ENCODE data around the gene ZSCAN4. TPM values are rescaled to one million over a fixed set of nuclear protein-coding genes. Genes with fewer than 3 reads are reported as not detected.

The ZSCAN4 gene
- total RNA-seq, 4 donors from 2014 or later = not detected

DNA sequence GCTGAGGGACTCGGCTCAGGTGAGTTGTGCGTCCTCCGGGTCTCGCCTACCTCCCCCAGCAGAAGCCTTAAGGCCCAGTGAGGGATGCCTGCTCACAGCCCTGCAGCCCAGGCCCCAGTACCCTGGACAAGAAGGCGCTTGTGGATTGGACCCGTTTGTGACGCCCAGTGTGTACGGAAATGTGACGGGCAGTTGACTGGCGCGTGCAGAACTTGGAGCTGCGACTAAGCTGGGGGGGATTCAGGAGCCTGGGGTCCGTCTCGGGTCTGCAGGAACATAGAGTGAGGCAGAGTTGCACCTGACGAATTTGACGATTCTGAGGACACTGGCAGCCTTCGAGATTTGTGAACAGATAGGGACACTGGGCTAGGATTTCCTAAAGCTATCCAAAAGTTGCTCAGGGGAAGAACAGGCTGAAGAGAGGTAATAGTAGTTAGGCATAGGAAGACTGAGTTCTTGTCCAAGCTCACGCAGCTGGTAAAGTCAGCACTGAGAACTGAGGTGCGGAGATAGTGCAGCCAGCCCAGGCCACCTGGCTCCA is 13.6 kb downstream of the ZSCAN4 start:
- Histone ChIP-seq H3K4me3 (peak overlapping the region; percentile 74 to 97 (median 82)), H3K27ac (peak overlapping the region in 3 of 4 donors; percentile 31 to 57 (median 51)), H3K9me3 (peaks cover 7 to 58% (median 25%) of the 10 kb centered on the region in 4 donors), H3K4me1 (peaks cover 0 to 18% (median 11%) of the 10 kb centered on the region in 4 donors), H3K36me3 (peaks cover 3 to 49% (median 32%) of the 10 kb centered on the region in 3 donors), H3K27me3 (no peaks in the 10 kb centered on the region)
- TF ChIP-seq POLR2A (IDR thresholded peaks at IDR 0.05) (no peak), EP300 (IDR thresholded peaks at IDR 0.05) (no peak)
- TF ChIP-seq, protein P1, sequence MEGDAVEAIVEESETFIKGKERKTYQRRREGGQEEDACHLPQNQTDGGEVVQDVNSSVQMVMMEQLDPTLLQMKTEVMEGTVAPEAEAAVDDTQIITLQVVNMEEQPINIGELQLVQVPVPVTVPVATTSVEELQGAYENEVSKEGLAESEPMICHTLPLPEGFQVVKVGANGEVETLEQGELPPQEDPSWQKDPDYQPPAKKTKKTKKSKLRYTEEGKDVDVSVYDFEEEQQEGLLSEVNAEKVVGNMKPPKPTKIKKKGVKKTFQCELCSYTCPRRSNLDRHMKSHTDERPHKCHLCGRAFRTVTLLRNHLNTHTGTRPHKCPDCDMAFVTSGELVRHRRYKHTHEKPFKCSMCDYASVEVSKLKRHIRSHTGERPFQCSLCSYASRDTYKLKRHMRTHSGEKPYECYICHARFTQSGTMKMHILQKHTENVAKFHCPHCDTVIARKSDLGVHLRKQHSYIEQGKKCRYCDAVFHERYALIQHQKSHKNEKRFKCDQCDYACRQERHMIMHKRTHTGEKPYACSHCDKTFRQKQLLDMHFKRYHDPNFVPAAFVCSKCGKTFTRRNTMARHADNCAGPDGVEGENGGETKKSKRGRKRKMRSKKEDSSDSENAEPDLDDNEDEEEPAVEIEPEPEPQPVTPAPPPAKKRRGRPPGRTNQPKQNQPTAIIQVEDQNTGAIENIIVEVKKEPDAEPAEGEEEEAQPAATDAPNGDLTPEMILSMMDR (IDR thresholded peaks at IDR 0.05) = no peak
- no peak for DNase-seq (ENCODE audit: low spot score in 2 of 2)
- WGBS, 2 donors = 2 to 3% methylated on average over 14 to 19 of the region's 19 CpGs

- Histone ChIP-seq H3K27me3 (no peaks in the 10 kb centered on the region), H3K27ac (no peak overlapping the region), H3K4me1 (peaks cover 0 to 18% (median 11%) of the 10 kb centered on the region in 4 donors), H3K4me3 (no peak overlapping the region), H3K9me3 (peaks cover 7 to 92% (median 53%) of the 10 kb centered on the region in 4 donors), H3K36me3 (peaks cover 3 to 88% (median 32%) of the 10 kb centered on the region in 3 donors)
- DNase-seq (ENCODE audit: low spot score in 2 of 2) = no peak
- TF ChIP-seq EP300 (IDR thresholded peaks at IDR 0.05) (no peak), POLR2A (IDR thresholded peaks at IDR 0.05) (no peak)
- TF ChIP-seq, protein P1 (IDR thresholded peaks at IDR 0.05) = no peak
- 98% methylated on average over 3 of the region's 3 CpGs for WGBS, 2 donors
These were observed 18.0 kb downstream of the ZSCAN4 start for GRCh38 chr19:57686727-57687126.

- DNase-seq (ENCODE audit: low spot score in 2 of 2) = no peak
- no peak overlapping the region for H3K27ac ChIP-seq
- TF ChIP-seq EP300 (IDR thresholded peaks at IDR 0.05) (no peak), POLR2A (IDR thresholded peaks at IDR 0.05) (no peak)
- TF ChIP-seq, protein P1 (IDR thresholded peaks at IDR 0.05) = no peak
- no peaks in the 10 kb centered on the region for H3K27me3 ChIP-seq
- H3K4me1 ChIP-seq = peaks cover 0 to 14% (median 8%) of the 10 kb centered on the region in 4 donors
- WGBS, 2 donors = 96 to 98% methylated on average over 12 of the region's 12 CpGs
- peaks cover 3 to 92% (median 32%) of the 10 kb centered on the region in 3 donors for H3K36me3 ChIP-seq
- H3K9me3 ChIP-seq = peaks cover 7 to 100% (median 56%) of the 10 kb centered on the region in 4 donors
- no peak overlapping the region for H3K4me3 ChIP-seq
These were observed 18.8 kb downstream of the ZSCAN4 start for GRCh38 chr19:57687363-57688010.

DNA sequence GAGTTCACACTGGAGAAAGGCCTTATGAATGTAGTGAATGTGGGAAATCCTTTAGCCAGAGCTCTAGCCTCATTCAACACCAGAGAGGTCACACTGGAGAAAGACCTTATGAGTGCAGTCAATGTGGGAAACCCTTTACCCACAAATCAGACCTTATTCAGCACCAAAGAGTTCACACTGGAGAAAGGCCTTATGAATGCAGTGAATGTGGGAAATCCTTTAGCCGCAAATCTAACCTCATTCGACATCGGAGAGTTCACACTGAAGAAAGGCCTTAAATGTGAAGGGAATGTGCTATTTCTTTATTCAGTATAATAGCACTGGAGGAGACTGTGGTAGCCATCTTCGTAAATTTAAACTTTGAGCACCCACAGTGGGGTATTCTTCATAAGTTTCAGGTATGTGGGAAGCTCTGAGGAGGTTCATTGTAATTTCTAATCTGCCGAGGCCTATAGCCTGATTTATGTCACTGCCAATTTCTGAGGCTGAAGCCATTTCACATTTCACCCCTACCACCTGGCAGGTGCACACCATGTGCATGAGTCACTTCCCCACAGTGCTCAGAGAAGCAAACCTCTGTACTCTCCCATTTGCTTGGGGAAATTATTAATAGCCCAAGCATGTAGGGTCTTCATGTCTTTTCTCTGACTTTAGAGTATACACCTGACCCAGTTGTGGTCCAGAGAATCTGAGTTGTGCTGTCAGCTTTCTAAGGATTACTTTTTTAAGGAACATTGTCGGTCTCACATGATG is 19.5 kb downstream of the ZSCAN4 start:
- H3K4me3 ChIP-seq = no peak overlapping the region
- WGBS, 2 donors = 96 to 97% methylated on average over 6 of the region's 6 CpGs

More for the DNA sequence above, 19.5 kb downstream of the ZSCAN4 start:
- no peak overlapping the region for H3K27ac ChIP-seq
- peaks cover 3 to 91% (median 32%) of the 10 kb centered on the region in 3 donors for H3K36me3 ChIP-seq
- TF ChIP-seq EP300 (IDR thresholded peaks at IDR 0.05) (no peak), POLR2A (IDR thresholded peaks at IDR 0.05) (no peak)
- TF ChIP-seq, protein P1 (IDR thresholded peaks at IDR 0.05) = no peak
- H3K9me3 ChIP-seq = peaks cover 7 to 100% (median 58%) of the 10 kb centered on the region in 4 donors
- H3K27me3 ChIP-seq = no peaks in the 10 kb centered on the region
- H3K4me1 ChIP-seq = peaks cover 0 to 7% (median 1%) of the 10 kb centered on the region in 4 donors
- DNase-seq (ENCODE audit: low spot score in 2 of 2) = no peak

Measured in tibial nerve (tissue), 4 donors.